Nephron (organoid): Measurements from ENCODE around the gene PRPH.
"Not testable (repeated sequence)": the region's sequence is repeated elsewhere in the genome, so short reads cannot be mapped to it uniquely, and the experiment has no call there.

Source experiments
- H3K27ac Mint-ChIP-seq, 3 experiments: 2 replicates each; pipeline ENCODE4 v1.8.0; 2020; ENCODE audit warnings: mixed read lengths in 3 of 3, mild to moderate bottlenecking in 2 of 3, moderate library complexity in 1 of 3
- H3K27me3 Mint-ChIP-seq: 2 replicates; pipeline ENCODE4 v1.8.0; 2021; ENCODE audit warnings: low read depth, mild to moderate bottlenecking, moderate library complexity, mixed read lengths
- H3K36me3 Mint-ChIP-seq: 2 replicates; pipeline ENCODE4 v1.8.0; 2020; ENCODE audit warnings: low read depth, mixed read lengths
- H3K4me1 Mint-ChIP-seq: 2 replicates; pipeline ENCODE4 v1.8.0; 2020; ENCODE audit warnings: mixed read lengths
- H3K4me3 Mint-ChIP-seq, 3 experiments: 2 replicates each; pipeline ENCODE4 v1.8.0; 2020; ENCODE audit warnings: mild to moderate bottlenecking in 3 of 3, mixed read lengths in 3 of 3, moderate library complexity in 2 of 3
- H3K9me3 Mint-ChIP-seq: 2 replicates; pipeline ENCODE4 v1.8.0; 2020; ENCODE audit warnings: mixed read lengths
- TF ChIP-seq, protein P1 (sequence below), 3 experiments: fragments of 200-600 bp; sonication (generic); IDR thresholded peaks; one replicate each; pipeline ENCODE4 v1.5.0; 2021; ENCODE audit warnings: antibody characterized with exemption in 3 of 3; ENCODE audit not compliant: unreplicated experiment in 3 of 3

The PRPH gene

GRCh38 chr12:49332891-49333371 lies 38.0 kb downstream of the PRPH start:
- H3K27me3 Mint-ChIP-seq, result peaks cover 52% of the 10 kb centered on the region
- no peak overlapping the region for H3K4me3 Mint-ChIP-seq
- H3K36me3 Mint-ChIP-seq, result peaks cover 10% of the 10 kb centered on the region
- no peak overlapping the region for H3K27ac Mint-ChIP-seq
- no peaks in the 10 kb centered on the region for H3K9me3 Mint-ChIP-seq
- H3K4me1 Mint-ChIP-seq, result peaks cover 29% of the 10 kb centered on the region
- TF ChIP-seq, protein P1, sequence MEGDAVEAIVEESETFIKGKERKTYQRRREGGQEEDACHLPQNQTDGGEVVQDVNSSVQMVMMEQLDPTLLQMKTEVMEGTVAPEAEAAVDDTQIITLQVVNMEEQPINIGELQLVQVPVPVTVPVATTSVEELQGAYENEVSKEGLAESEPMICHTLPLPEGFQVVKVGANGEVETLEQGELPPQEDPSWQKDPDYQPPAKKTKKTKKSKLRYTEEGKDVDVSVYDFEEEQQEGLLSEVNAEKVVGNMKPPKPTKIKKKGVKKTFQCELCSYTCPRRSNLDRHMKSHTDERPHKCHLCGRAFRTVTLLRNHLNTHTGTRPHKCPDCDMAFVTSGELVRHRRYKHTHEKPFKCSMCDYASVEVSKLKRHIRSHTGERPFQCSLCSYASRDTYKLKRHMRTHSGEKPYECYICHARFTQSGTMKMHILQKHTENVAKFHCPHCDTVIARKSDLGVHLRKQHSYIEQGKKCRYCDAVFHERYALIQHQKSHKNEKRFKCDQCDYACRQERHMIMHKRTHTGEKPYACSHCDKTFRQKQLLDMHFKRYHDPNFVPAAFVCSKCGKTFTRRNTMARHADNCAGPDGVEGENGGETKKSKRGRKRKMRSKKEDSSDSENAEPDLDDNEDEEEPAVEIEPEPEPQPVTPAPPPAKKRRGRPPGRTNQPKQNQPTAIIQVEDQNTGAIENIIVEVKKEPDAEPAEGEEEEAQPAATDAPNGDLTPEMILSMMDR (IDR thresholded peaks at IDR 0.05; ENCODE audit: unreplicated experiment in 3 of 3), result no peak

GRCh38 chr12:49333778-49334177 lies 38.8 kb downstream of the PRPH start:
- Mint-ChIP-seq H3K27me3 (peaks cover 60% of the 10 kb centered on the region), H3K4me1 (peaks cover 38% of the 10 kb centered on the region)
- H3K27ac Mint-ChIP-seq, H3K36me3 Mint-ChIP-seq, H3K4me3 Mint-ChIP-seq, H3K9me3 Mint-ChIP-seq: not testable (repeated sequence)

- peaks cover 64% of the 10 kb centered on the region for H3K27me3 Mint-ChIP-seq
- peak overlapping the region in 1 of 3 experiments; percentile 3 for H3K27ac Mint-ChIP-seq
- H3K4me3 Mint-ChIP-seq, result no peak overlapping the region
- no peaks in the 10 kb centered on the region for H3K9me3 Mint-ChIP-seq
- H3K4me1 Mint-ChIP-seq, result peaks cover 42% of the 10 kb centered on the region
- H3K36me3 Mint-ChIP-seq, result peaks cover 4% of the 10 kb centered on the region
- TF ChIP-seq, protein P1 (IDR thresholded peaks at IDR 0.05; ENCODE audit: unreplicated experiment in 3 of 3), result no peak
These were observed 39.3 kb downstream of the PRPH start for GRCh38 chr12:49334226-49334625.

- H3K27ac Mint-ChIP-seq, result peak overlapping the region in 1 of 3 experiments; percentile 3
- peak overlapping the region in 1 of 3 experiments; percentile 16 for H3K4me3 Mint-ChIP-seq
- peaks cover 47% of the 10 kb centered on the region for H3K4me1 Mint-ChIP-seq
- H3K27me3 Mint-ChIP-seq, result peaks cover 68% of the 10 kb centered on the region
- peaks cover 4% of the 10 kb centered on the region for H3K36me3 Mint-ChIP-seq
- no peaks in the 10 kb centered on the region for H3K9me3 Mint-ChIP-seq
- TF ChIP-seq, protein P1 (IDR thresholded peaks at IDR 0.05; ENCODE audit: unreplicated experiment in 3 of 3), result no peak
These were observed 39.7 kb downstream of the PRPH start for GRCh38 chr12:49334681-49335080.

DNA sequence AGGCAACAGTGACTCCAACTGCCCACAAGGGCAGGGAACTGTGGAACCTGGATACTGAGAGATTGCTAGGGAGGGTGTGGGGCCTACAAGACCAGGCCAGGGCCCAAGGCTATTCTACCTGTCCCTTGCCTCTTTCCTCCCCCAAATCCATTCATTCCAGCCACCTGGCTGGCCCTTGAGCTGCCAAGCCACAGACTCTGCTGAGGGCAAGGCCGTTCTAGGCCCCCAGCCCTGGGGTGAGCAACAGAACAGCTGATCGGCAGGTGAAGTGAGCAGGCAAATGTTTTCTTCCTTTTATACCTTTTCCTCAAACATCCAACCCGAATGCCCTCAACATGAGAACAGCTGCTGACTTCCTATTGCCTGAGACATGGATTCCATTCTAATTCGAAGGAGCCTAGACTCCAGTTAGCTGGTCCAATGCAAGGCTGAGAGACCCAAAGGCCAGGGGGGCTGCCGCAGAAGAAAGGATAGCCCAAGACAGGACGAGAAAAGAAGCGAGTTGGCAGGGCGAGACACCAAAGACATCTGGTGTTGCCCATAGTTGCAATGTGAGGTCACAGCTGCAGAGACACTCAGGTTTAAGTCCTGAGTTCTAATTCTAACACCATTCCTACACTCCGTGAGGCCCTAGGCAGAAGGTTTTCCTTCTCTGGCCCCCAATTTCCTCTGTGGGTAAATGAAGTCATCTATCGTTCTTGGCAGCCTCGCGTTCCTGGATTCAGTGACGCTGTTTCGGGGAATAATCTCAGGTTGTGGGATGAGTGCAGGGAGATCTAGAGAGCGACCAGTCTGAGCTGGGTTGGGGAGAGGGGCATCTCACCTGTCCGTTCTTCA lies 40.4 kb downstream of the PRPH start:
- peaks cover 74% of the 10 kb centered on the region for H3K27me3 Mint-ChIP-seq
- H3K27ac Mint-ChIP-seq, result peak overlapping the region in 1 of 3 experiments; percentile 6
- H3K9me3 Mint-ChIP-seq, result no peaks in the 10 kb centered on the region
- H3K4me1 Mint-ChIP-seq, result peaks cover 53% of the 10 kb centered on the region
- TF ChIP-seq, protein P1 (IDR thresholded peaks at IDR 0.05; ENCODE audit: unreplicated experiment in 3 of 3), result no peak
- H3K36me3 Mint-ChIP-seq, result peaks cover 4% of the 10 kb centered on the region
- H3K4me3 Mint-ChIP-seq, result peak overlapping the region; percentile 54 to 67 (median 57)

DNA sequence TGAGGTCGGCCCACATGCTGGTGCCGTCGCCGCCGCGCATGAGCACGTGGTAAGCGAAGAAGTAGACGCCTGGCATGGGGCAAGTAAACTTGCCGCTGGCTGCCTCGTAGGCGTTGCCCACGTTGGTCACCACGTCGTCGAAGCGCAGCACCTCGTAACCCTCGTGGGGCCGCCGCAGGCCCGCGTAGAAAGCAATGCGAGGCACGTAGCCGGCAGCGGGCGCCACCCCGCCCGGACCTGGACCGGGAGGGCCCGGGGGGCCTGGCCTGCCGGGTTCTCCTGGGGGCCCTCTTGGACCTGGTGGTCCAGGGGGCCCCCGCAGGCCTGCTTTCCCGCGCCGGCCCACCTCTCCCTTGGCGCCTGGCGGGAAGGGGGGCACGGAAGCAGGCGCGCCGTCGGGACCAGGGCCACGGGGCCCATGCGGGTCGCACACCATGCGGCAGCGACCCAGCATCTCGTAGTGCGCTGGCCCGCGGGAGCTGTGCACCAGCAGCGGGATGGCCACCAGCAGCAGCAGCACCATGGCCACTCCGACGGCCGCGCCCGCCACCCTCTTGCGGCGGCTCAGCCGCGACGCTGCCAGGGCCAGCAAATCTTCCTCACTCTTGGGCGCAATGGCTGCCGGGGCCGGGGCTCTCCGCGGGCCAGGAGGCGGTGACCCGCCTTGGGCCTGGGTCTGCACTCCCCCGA lies 41.2 kb downstream of the PRPH start:
- TF ChIP-seq, protein P1 (IDR thresholded peaks at IDR 0.05; ENCODE audit: unreplicated experiment in 3 of 3), result no peak
- H3K9me3 Mint-ChIP-seq, result no peaks in the 10 kb centered on the region

More for the DNA sequence above, 41.2 kb downstream of the PRPH start:
- H3K36me3 Mint-ChIP-seq, result peaks cover 4% of the 10 kb centered on the region
- H3K27me3 Mint-ChIP-seq, result peaks cover 82% of the 10 kb centered on the region
- no peak overlapping the region for H3K4me3 Mint-ChIP-seq
- no peak overlapping the region for H3K27ac Mint-ChIP-seq
- peaks cover 61% of the 10 kb centered on the region for H3K4me1 Mint-ChIP-seq
